GM12878 (cell line): Measurements from ENCODE around the gene TRIP6.

Experiments used
- BCL11A ChIP-seq: IDR thresholded peaks from 2 replicates; pipeline ENCODE4 v1.6.1; 2011; ENCODE audit warnings: low read depth, low read length
- CHD2 ChIP-seq: IDR thresholded peaks from 2 replicates; pipeline ENCODE4 v1.6.1; 2011; ENCODE audit warnings: low read depth, low read length, improper control_type of control experiment, borderline replicate concordance
- EGR1 ChIP-seq, 2 experiments: IDR thresholded peaks; 1 replicate in 1 of 2; 2 replicates in 1 of 2; pipeline ENCODE4 v1.6.1; 2011 to 2012; ENCODE audit warnings: low read depth in 2 of 2, low read length in 2 of 2, borderline replicate concordance in 1 of 2, mild to moderate bottlenecking in 1 of 2, moderate library complexity in 1 of 2
- ELK1 ChIP-seq: IDR thresholded peaks from 2 replicates; pipeline ENCODE4 v1.6.1; 2012; ENCODE audit warnings: low read depth, low read length, improper control_type of control experiment
- ETV6 ChIP-seq, 2 experiments: fragments of 450-650 bp in 1 of 2; IDR thresholded peaks in 1 of 2; conservative IDR thresholded peaks in 1 of 2; 2 replicates each; pipeline ENCODE4 v1.6.1; 2014; ENCODE audit warnings: antibody characterized with exemption in 1 of 2, borderline replicate concordance in 1 of 2, low read depth in 1 of 2, mild to moderate bottlenecking in 1 of 2, moderate library complexity in 1 of 2
- NR2C2 ChIP-seq: IDR thresholded peaks from 2 replicates; pipeline ENCODE4 v1.6.1; 2011; ENCODE audit warnings: borderline replicate concordance, low read depth; ENCODE audit not compliant: control insufficient read depth, insufficient read length
- PBX3 ChIP-seq: IDR thresholded peaks from 2 replicates; pipeline ENCODE4 v1.6.1; 2011; ENCODE audit warnings: mild to moderate bottlenecking, low read depth, low read length, moderate library complexity; ENCODE audit not compliant: insufficient replicate concordance
- POLR2AphosphoS5 ChIP-seq: IDR thresholded peaks from 2 replicates; pipeline ENCODE4 v1.6.1; 2011; ENCODE audit warnings: mild to moderate bottlenecking, low read length, inconsistent platforms
- RCOR1 ChIP-seq: conservative IDR thresholded peaks from 2 replicates; pipeline ENCODE4 v1.6.1; 2012; ENCODE audit warnings: low read depth, low read length, improper control_type of control experiment
- REST ChIP-seq: IDR thresholded peaks from 2 replicates; pipeline ENCODE4 v1.6.1; 2012; ENCODE audit warnings: mild to moderate bottlenecking, low read depth, low read length
- USF2 ChIP-seq: IDR thresholded peaks from 2 replicates; pipeline ENCODE4 v1.6.1; 2011; ENCODE audit warnings: low read depth, low read length, improper control_type of control experiment, borderline replicate concordance
- YY1 ChIP-seq: IDR thresholded peaks from 2 replicates; pipeline ENCODE4 v1.6.1; 2011; ENCODE audit warnings: low read depth, mild to moderate bottlenecking, low read length

GRCh38 chr7:100921039-100921438 is 53.9 kb downstream of the TRIP6 start:
- TF ChIP-seq ETV6 (conservative IDR thresholded peaks at IDR 0.05 in 1 of 2, IDR thresholded peaks at IDR 0.05 in 1 of 2; ENCODE audit: borderline replicate concordance in 1 of 2, low read depth in 1 of 2) (no peak), YY1 (no peak), ELK1 (no peak), USF2 (no peak), PBX3 (no peak), BCL11A (no peak), RCOR1 (no peak), CHD2 (no peak), REST (no peak), NR2C2 (no peak), POLR2AphosphoS5 (no peak), EGR1 (IDR thresholded peaks at IDR 0.05; ENCODE audit: borderline replicate concordance in 1 of 2, low read depth in 2 of 2, low read length in 2 of 2) (no peak)
